Hypothalamus (tissue), 51 donors: Measurements from ENCODE around the gene GRID1.
A peak's percentile ranks its signal among the peaks of the same experiment; 100 is the strongest.

Experiments
- DNase-seq, 51 donors: peaks; one replicate each; lab custom pipeline; 2025; lab: John Stamatoyannopoulos, UW

Gene GRID1

DNA sequence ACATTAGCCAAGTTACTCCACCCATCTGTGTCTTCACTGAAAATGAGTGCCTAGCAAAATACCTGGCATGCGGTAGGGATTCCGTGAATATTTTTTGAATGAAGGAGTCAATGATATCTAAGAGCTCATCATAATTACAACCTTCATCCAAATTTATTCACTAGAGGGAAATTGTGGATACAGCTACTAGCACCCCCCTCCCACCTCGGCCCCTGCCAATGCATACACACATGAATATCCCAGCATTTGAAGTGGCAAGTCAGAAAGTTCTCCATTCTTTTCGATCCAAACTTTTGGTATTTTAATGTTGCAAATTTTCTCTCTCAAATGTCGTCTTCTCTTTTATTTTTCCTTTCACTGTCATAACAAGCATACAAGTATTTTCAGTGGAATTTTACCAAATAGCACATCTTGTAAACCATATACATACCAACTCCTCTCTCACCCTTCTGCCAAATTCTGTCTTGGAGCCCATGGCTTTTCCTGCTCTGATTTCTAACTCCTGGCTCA lies 164.3 kb downstream of the GRID1 start:
- no peak for DNase-seq

GRCh38 chr10:86200867-86201266 lies 165.7 kb downstream of the GRID1 start:
- DNase-seq, result no peak

DNA sequence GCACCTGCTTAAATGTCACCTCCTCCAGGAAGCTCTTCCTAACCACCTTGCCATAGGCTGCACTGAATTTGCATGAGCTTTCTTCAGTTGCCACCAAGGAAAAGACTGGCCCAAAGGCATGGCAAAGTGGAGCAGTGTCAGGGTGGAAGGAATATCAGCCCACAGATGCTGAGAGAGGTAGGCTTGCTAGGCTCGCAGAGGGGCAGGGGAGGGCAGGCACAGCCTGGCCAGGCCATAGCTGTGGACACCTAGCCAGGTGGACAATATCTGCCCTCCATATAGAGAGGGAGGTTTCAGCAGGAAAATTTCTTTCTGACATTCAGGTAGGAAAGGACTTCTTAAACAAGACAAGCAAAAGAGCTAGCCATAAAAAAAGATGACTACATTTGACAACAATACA lies 166.3 kb downstream of the GRID1 start:
- no peak for DNase-seq

- no peak for DNase-seq
Observed at GRCh38 chr10:86199041-86199440, 167.6 kb downstream of the GRID1 start.

- DNase-seq, result no peak
Observed at GRCh38 chr10:86198271-86198670, 168.3 kb downstream of the GRID1 start.

- DNase-seq, result no peak
Observed at GRCh38 chr10:86197166-86197790, 169.3 kb downstream of the GRID1 start.

DNA sequence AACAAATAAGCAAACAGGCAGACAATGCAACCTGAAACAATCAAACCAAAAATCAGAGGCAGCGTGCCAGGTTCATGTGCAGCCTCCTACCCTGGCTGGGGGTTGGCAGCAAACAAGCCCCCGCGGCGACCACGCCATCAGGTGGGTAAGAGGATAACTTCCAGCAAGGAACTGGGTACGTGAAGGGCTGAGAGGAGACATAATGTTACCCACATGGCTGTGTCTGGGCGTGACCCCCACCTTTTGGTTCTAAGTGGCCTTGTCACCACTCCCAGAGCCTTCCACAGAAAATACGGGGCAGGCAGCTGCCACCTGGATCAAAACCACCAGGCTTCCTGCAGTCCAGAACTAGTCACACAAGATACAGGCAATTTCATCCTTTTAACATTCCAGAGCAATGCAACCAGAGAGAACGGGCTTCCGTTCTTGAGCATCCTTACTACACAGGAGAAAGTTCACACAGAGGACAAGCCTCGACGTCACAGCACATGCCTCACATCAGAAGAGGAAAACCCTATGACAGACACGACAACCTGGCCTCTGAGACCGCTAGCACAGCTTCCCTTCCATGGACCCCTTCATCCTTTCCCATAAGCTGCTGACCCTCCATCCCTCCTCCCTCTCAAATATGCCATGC lies 171.0 kb downstream of the GRID1 start:
- DNase-seq, result no peak

- DNase-seq, result no peak
Observed at GRCh38 chr10:86194684-86195083, 171.9 kb downstream of the GRID1 start.

- DNase-seq, result no peak
Observed at GRCh38 chr10:86193841-86194240, 172.8 kb downstream of the GRID1 start.

DNA sequence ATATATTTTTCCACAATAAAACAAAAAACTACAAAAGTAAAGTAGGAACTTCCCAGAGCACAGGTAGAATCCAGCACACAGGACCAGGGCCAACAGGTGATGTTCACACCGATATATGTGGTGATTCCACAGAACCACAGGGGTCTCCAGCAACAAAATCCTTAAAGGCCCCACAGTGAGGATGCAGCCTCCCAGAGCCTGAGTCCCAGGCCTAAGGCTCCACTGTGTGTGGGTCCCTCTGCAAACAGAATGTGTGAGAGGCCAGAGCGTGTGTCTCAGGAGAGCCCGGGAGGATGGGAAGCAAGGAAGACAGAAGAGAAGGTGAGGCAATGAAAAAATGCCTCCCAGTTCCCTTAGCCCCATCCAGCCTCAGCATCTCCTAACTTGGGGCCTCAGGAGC lies 173.9 kb downstream of the GRID1 start:
- no peak for DNase-seq

DNA sequence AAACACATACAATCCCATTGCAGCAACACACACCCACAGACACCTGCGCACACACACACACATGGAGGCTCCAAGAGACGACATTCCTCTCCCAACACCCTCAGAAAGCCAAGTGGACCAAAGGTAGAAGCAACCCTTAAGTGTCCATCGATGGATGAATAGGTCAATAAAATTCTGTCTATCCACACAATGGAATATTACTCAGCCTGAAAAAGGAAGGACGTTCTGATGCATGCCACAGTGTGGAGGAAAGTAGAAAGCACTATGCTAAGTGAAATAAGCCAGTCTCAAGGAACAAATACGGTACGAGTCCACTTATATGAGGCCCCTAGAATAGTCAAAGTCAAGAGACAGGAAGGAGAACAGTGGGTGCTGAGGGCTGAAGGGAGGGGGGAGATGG lies 174.4 kb downstream of the GRID1 start:
- no peak for DNase-seq

- no peak for DNase-seq
Observed at GRCh38 chr10:86191686-86192085, 174.9 kb downstream of the GRID1 start.

GRCh38 chr10:86191166-86191565 lies 175.4 kb downstream of the GRID1 start:
- no peak for DNase-seq

- no peak for DNase-seq
Observed at GRCh38 chr10:86190291-86190690, 176.3 kb downstream of the GRID1 start.

DNA sequence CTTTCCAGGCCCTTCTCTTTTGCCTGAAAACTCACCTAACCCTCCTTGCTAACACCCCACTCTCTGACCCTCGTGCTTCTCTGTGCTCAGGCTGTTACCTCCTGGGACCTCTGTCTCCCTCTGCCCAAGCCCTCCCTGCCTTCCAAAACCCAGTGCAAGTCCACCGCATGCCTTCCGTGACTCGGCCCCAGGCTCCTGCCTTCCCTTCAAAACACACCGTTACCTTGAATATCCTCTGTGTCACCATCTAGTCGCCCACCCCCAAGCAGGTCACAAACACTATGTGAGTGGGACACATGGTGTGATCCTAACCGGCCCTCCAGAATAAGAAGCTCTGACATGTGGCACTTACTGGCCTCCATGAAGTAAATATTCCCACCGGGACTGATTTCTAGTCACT lies 176.7 kb downstream of the GRID1 start:
- no peak for DNase-seq

- DNase-seq, result no peak
Observed at GRCh38 chr10:86188796-86189558, 177.6 kb downstream of the GRID1 start.

DNA sequence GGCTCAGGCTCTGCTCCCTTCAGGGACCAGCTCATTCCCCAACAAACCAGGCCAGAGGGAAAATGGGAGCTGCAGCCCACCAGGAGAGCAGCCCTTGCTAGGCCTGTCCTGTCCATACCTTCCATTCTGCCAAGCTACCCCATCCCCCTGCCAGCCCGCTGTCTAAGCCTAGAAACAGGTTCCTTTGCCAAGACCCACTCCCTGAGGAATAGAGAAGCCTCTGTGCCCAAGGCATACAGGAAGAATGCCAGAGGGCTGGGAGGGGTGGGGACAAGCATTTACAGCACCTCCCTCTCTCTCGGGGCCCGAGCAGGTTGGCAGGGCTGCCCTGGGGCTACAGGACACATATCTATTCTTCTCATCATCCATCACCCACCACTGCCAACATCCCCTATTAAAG lies 178.3 kb downstream of the GRID1 start:
- DNase-seq, result peak in 31 of 51 donors; percentile 15 to 80 (median 36)

DNA sequence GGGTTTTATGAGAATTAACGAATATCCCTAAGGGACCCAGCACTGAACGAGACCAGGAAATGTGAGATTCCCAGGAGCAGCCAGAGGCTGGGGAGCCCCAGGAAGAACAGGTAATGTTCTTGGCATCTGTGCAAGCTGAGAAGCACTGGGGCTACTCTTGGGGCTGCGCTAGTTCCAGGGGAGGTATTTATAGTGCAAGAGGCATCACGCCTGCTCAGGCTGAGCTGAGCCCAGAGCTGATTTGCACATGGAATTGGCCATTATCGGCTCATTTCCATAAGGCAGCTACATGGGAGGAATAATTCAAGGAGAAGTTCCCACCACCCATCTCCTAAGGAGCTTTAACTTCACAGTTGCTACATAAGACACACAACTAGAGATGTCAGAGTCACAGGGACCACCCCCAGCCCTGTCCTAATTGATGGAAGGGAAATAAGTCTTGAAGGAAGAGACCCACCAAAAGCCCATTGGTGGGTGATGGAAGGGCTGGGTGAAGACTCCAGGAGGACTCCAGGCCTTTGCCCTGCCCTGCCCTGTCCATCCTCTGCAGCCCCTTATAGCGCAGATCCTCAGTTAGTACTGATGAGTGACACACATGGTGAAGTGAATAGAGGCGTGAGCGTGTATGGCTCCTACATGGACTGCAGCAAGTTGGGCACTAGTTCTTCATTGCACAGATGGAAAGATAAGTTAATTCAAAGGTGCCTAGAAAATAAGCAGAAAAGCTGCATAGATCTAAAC lies 178.9 kb downstream of the GRID1 start:
- no peak for DNase-seq

- no peak for DNase-seq
Observed at GRCh38 chr10:86186633-86187032, 180.0 kb downstream of the GRID1 start.

DNA sequence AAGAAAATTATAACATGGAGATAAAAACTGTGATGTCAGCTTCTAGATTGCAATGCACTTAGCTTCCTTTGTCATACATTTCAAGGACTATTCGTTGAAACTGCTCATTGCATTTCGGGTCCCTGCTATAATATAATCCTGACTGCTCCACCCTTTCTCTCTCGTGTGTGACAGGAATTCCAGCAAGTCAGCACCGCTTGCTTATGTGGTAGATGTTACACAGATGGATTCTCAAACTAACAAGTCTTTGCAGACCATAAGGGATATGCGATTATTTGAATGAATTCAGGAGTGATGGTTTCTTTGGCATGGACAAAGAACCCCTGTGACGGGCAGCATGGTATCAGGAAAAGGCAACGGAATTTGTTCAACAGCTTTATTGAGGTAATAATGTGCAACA lies 184.0 kb downstream of the GRID1 start:
- peak in 1 of 51 donors; percentile 77 for DNase-seq

DNA sequence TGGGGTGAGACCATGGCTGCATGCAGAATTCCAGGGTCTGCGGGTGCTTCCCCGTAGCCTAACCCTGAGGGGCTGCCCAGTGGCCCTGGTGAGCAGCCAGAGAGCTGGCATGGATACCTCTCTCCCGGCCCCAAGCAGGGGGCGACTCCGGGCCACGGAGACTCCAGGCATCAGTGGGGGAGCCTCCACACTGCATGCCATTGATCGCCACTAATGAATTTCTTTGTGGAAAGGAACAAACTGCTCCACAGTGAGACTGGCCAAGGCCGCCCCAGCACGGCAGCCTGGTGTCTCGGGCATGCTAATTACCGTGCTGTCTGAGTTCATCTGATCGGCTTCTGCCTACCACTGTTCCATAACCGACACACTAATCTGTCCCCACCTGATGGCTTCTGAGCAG lies 184.4 kb downstream of the GRID1 start:
- DNase-seq, result peak in 49 of 51 donors; percentile 9 to 92 (median 72)
